Upper lobe of right lung (tissue), 1 donor: ENCODE data around the gene BCO2. TPM values are rescaled to one million over a fixed set of nuclear protein-coding genes. Genes with fewer than 3 reads are reported as not detected.
"Not testable (repeated sequence)": the region's sequence is repeated elsewhere in the genome, so short reads cannot be mapped to it uniquely, and the experiment has no call there.

Experiments
- ATAC-seq: fragments of 200-7000 bp; cut with Tn5 transposase; one replicate; pipeline ENCODE4 v1.9.1; 2020; ENCODE audit warnings: mild to moderate bottlenecking, moderate library complexity
- DNase-seq: peaks from one replicate; pipeline ENCODE4 v3.0.0-alpha.2; 2020
- H3K27ac ChIP-seq: fragments of 200-600 bp; one replicate; pipeline ENCODE4 v1.8.0; 2022
- H3K27me3 ChIP-seq: fragments of 200-600 bp; one replicate; pipeline ENCODE4 v1.8.0; 2022; ENCODE audit warnings: mild to moderate bottlenecking
- H3K36me3 ChIP-seq: fragments of 200-600 bp; one replicate; pipeline ENCODE4 v1.8.0; 2022
- H3K4me1 ChIP-seq: fragments of 200-600 bp; one replicate; pipeline ENCODE4 v1.8.0; 2022
- H3K4me3 ChIP-seq: fragments of 200-600 bp; one replicate; pipeline ENCODE4 v1.8.0; 2022; ENCODE audit warnings: mild to moderate bottlenecking
- H3K9me3 ChIP-seq: fragments of 200-600 bp; one replicate; pipeline ENCODE4 v1.8.0; 2022
- intact Hi-C: fragments of 100-400 bp; cut with DNase I; formaldehyde crosslinking; loops from one replicate; pipeline ENCODE4 v1.11.0; 2022
- total RNA-seq: library from RNA; stranded (reverse); fragmentation: NEBNext Ultra II Directional; extraction: Animal tissue kit (Norgen Biotek cat#: 25700); gene quantifications from one replicate; pipeline ENCODE4 v1.2.1, GENCODE V29; 2021
- TF ChIP-seq, protein P1 (sequence below): fragments of 200-600 bp; IDR thresholded peaks from one replicate; pipeline ENCODE4 v1.8.0; 2022; ENCODE audit warnings: antibody characterized with exemption
- donor health status: DM: no; HTN: yes; CAD: no; lungs with severe emphysema.

The BCO2 gene
- total RNA-seq, 1 donor from 2014 or later = 7.7 TPM

DNA sequence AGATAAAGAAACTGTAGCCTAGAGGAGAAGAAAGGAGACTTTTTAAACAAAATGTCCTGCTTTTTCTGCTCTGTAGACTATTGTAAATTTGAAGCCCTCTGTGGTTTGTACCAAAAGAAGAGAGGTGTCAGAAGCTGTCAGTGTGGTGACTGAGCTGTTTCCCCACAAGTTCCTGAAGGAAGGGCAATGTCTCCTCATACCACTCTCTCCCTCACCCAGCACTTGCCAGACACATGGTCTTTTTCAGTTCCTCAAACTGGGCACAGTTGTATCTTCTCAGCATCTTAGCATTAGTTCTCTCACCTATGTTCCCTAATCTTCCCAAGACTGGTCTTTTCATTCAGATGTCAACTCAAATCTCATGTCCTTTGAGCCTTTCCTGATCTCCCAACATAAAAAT lies 4.3 kb downstream of the BCO2 start:
- intact Hi-C loops = no loop called here
- DNase-seq (no peak), ATAC-seq (peak; percentile 82)
- Histone ChIP-seq H3K4me1 (peaks cover 5% of the 10 kb centered on the region), H3K9me3 (no peaks in the 10 kb centered on the region), H3K27ac (no peak overlapping the region), H3K4me3 (no peak overlapping the region), H3K27me3 (no peaks in the 10 kb centered on the region), H3K36me3 (no peaks in the 10 kb centered on the region)
- TF ChIP-seq, protein P1, sequence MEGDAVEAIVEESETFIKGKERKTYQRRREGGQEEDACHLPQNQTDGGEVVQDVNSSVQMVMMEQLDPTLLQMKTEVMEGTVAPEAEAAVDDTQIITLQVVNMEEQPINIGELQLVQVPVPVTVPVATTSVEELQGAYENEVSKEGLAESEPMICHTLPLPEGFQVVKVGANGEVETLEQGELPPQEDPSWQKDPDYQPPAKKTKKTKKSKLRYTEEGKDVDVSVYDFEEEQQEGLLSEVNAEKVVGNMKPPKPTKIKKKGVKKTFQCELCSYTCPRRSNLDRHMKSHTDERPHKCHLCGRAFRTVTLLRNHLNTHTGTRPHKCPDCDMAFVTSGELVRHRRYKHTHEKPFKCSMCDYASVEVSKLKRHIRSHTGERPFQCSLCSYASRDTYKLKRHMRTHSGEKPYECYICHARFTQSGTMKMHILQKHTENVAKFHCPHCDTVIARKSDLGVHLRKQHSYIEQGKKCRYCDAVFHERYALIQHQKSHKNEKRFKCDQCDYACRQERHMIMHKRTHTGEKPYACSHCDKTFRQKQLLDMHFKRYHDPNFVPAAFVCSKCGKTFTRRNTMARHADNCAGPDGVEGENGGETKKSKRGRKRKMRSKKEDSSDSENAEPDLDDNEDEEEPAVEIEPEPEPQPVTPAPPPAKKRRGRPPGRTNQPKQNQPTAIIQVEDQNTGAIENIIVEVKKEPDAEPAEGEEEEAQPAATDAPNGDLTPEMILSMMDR = no peak

- H3K4me1 ChIP-seq = no peaks in the 10 kb centered on the region
- H3K36me3 ChIP-seq = no peaks in the 10 kb centered on the region
- no peaks in the 10 kb centered on the region for H3K27me3 ChIP-seq
- H3K27ac ChIP-seq = no peak overlapping the region
- intact Hi-C loops = no loop called here
- H3K9me3 ChIP-seq = no peaks in the 10 kb centered on the region
- ATAC-seq (no peak), DNase-seq (no peak)
- H3K4me3 ChIP-seq = no peak overlapping the region
- TF ChIP-seq, protein P1 = no peak
Observed at GRCh38 chr11:112182867-112183266, 7.6 kb downstream of the BCO2 start.

- no peak for DNase-seq
- no peak for ATAC-seq
- no peak overlapping the region for H3K4me3 ChIP-seq
- H3K27ac ChIP-seq = no peak overlapping the region
- H3K27me3 ChIP-seq = no peaks in the 10 kb centered on the region
- H3K36me3 ChIP-seq = no peaks in the 10 kb centered on the region
- H3K9me3 ChIP-seq = no peaks in the 10 kb centered on the region
- H3K4me1 ChIP-seq = no peaks in the 10 kb centered on the region
- intact Hi-C loops = no loop called here
- TF ChIP-seq, protein P1 = no peak
Observed at GRCh38 chr11:112185883-112186282, 10.6 kb downstream of the BCO2 start.

DNA sequence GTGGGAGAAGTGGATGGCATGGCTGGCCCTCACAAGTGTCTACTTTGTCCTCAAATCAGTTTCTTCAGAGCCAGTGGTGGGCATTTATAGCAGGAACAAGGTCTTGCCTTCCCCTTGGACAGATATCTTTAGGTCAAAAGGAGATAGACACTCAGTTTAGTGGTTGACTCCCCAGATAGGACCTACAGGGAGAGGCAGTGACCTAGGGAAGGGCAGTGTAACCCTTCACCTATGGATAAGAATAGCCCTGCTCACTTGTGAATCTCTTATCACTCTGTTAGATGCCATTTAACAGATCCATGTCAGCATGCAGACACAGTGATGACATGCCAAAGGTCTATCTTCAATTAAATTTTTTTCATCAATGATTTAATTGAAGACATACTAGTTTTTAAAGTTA lies 11.0 kb downstream of the BCO2 start:
- H3K9me3 ChIP-seq = no peaks in the 10 kb centered on the region
- TF ChIP-seq, protein P1 = no peak
- no peak for DNase-seq
- no peak for ATAC-seq
- no peaks in the 10 kb centered on the region for H3K27me3 ChIP-seq
- intact Hi-C loops = no loop called here
- no peaks in the 10 kb centered on the region for H3K4me1 ChIP-seq
- H3K27ac ChIP-seq = no peak overlapping the region
- no peak overlapping the region for H3K4me3 ChIP-seq
- no peaks in the 10 kb centered on the region for H3K36me3 ChIP-seq

DNA sequence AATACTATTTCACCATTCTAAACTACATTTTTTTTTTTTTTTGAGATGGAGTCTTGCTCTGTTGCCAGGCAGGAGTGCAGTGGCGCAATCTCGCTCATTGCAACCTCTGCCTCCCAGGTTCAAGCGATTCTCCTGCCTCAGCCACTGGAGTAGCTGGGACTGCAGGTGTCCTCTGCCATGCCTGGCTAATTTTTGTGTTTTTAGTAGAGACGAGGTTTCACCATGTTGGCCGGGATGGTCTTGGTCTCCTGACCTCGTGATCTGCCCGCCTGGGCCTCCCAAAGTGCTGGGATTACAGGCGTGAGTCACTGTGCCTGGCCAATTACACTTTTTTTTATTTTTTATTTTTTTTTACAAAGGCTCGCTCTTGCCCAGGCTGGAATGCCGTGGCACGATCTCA lies 19.8 kb downstream of the BCO2 start:
- DNase-seq, intact Hi-C loops, H3K4me3 ChIP-seq, H3K36me3 ChIP-seq, H3K27me3 ChIP-seq, H3K27ac ChIP-seq, H3K9me3 ChIP-seq, ATAC-seq, H3K4me1 ChIP-seq: not testable (repeated sequence)

GRCh38 chr11:112195951-112196351 lies 20.6 kb downstream of the BCO2 start:
- Histone ChIP-seq H3K27me3 (no peaks in the 10 kb centered on the region), H3K4me1 (no peaks in the 10 kb centered on the region), H3K27ac (no peak overlapping the region), H3K36me3 (no peaks in the 10 kb centered on the region), H3K9me3 (no peaks in the 10 kb centered on the region), H3K4me3 (no peak overlapping the region)
- intact Hi-C loops = no loop called here
- ATAC-seq (peak; percentile 49), DNase-seq (no peak)
- TF ChIP-seq, protein P1 = no peak
